Neuron (in vitro differentiated cells): ENCODE data around the gene PNKD.

Experiments used
- H2AFZ ChIP-seq: one replicate; pipeline ENCODE4 v1.6.1; 2013; ENCODE audit warnings: low read depth, mild to moderate bottlenecking, inconsistent platforms, low read length, moderate library complexity
- H3K27me3 ChIP-seq: one replicate; pipeline ENCODE4 v1.6.1; 2013; ENCODE audit warnings: low read length; ENCODE audit not compliant: insufficient read depth
- H3K36me3 ChIP-seq: one replicate; pipeline ENCODE4 v1.6.1; 2013; ENCODE audit warnings: low read length; ENCODE audit not compliant: insufficient read depth
- H3K4me1 ChIP-seq: one replicate; pipeline ENCODE4 v1.6.1; 2013; ENCODE audit warnings: low read length; ENCODE audit not compliant: insufficient read depth
- H3K4me3 ChIP-seq: 2 replicates; pipeline ENCODE4 v1.5.1; 2013; ENCODE audit warnings: mild to moderate bottlenecking, low read length, moderate library complexity
- H3K9me3 ChIP-seq: one replicate; pipeline ENCODE4 v1.6.1; 2013; ENCODE audit warnings: low read length

Gene PNKD

GRCh38 chr2:218367415-218368149, 97.3 kb downstream of the PNKD start:
- Histone ChIP-seq H3K4me3 (no peak overlapping the region), H3K27me3 (peaks cover 32% of the 10 kb centered on the region)

GRCh38 chr2:218368150-218368528, 97.8 kb downstream of the PNKD start:
- Histone ChIP-seq H3K36me3 (no peaks in the 10 kb centered on the region), H2AFZ (no peak overlapping the region), H3K4me3 (no peak overlapping the region), H3K27me3 (peaks cover 32% of the 10 kb centered on the region), H3K4me1 (no peaks in the 10 kb centered on the region), H3K9me3 (peaks cover 9% of the 10 kb centered on the region)

More at GRCh38 chr2:218367415-218368149, 97.3 kb downstream of the PNKD start:
- peaks cover 9% of the 10 kb centered on the region for H3K9me3 ChIP-seq
- no peaks in the 10 kb centered on the region for H3K4me1 ChIP-seq
- H3K36me3 ChIP-seq: no peaks in the 10 kb centered on the region
- H2AFZ ChIP-seq: no peak overlapping the region

GRCh38 chr2:218368621-218369153, 98.4 kb downstream of the PNKD start:
- Histone ChIP-seq H2AFZ (no peak overlapping the region), H3K27me3 (peaks cover 32% of the 10 kb centered on the region), H3K4me3 (no peak overlapping the region), H3K9me3 (peaks cover 9% of the 10 kb centered on the region), H3K4me1 (no peaks in the 10 kb centered on the region), H3K36me3 (no peaks in the 10 kb centered on the region)

- Histone ChIP-seq H3K4me3 (no peak overlapping the region), H3K4me1 (no peaks in the 10 kb centered on the region), H3K9me3 (peaks cover 9% of the 10 kb centered on the region), H2AFZ (no peak overlapping the region), H3K27me3 (peaks cover 34% of the 10 kb centered on the region), H3K36me3 (no peaks in the 10 kb centered on the region)
Observed at GRCh38 chr2:218369330-218369729, 99.0 kb downstream of the PNKD start.

- Histone ChIP-seq H3K27me3 (peaks cover 34% of the 10 kb centered on the region), H3K4me1 (no peaks in the 10 kb centered on the region), H2AFZ (no peak overlapping the region), H3K36me3 (no peaks in the 10 kb centered on the region), H3K4me3 (no peak overlapping the region), H3K9me3 (peaks cover 9% of the 10 kb centered on the region)
Observed at GRCh38 chr2:218370410-218371063, 100.2 kb downstream of the PNKD start.

GRCh38 chr2:218371983-218372350, 101.6 kb downstream of the PNKD start:
- Histone ChIP-seq H3K4me3 (no peak overlapping the region), H3K9me3 (peaks cover 4% of the 10 kb centered on the region), H3K4me1 (no peaks in the 10 kb centered on the region), H3K36me3 (no peaks in the 10 kb centered on the region), H2AFZ (no peak overlapping the region), H3K27me3 (peaks cover 28% of the 10 kb centered on the region)

GRCh38 chr2:218374795-218375194, 104.5 kb downstream of the PNKD start:
- Histone ChIP-seq H3K9me3 (no peaks in the 10 kb centered on the region), H2AFZ (no peak overlapping the region), H3K27me3 (peaks cover 10% of the 10 kb centered on the region), H3K4me3 (no peak overlapping the region), H3K36me3 (no peaks in the 10 kb centered on the region), H3K4me1 (no peaks in the 10 kb centered on the region)

- H2AFZ ChIP-seq: no peak overlapping the region
- no peaks in the 10 kb centered on the region for H3K36me3 ChIP-seq
- H3K4me3 ChIP-seq: no peak overlapping the region
- H3K27me3 ChIP-seq: peaks cover 8% of the 10 kb centered on the region
- no peaks in the 10 kb centered on the region for H3K4me1 ChIP-seq
- H3K9me3 ChIP-seq: no peaks in the 10 kb centered on the region
Observed at GRCh38 chr2:218375212-218375611, 104.9 kb downstream of the PNKD start.

- H2AFZ ChIP-seq: no peak overlapping the region
- no peaks in the 10 kb centered on the region for H3K36me3 ChIP-seq
- no peak overlapping the region for H3K4me3 ChIP-seq
- peaks cover 9% of the 10 kb centered on the region for H3K27me3 ChIP-seq
- H3K4me1 ChIP-seq: no peaks in the 10 kb centered on the region
- H3K9me3 ChIP-seq: no peaks in the 10 kb centered on the region
Observed at GRCh38 chr2:218378053-218378452, 107.7 kb downstream of the PNKD start.

- peaks cover 14% of the 10 kb centered on the region for H3K27me3 ChIP-seq
- H3K4me3 ChIP-seq: no peak within 1 kb of the TSS
- no peak within 1 kb of the TSS for H2AFZ ChIP-seq
- H3K4me1 ChIP-seq: no peaks in the 10 kb centered on the region
- no peaks in the 10 kb centered on the region for H3K36me3 ChIP-seq
- H3K9me3 ChIP-seq: no peaks in the 10 kb centered on the region
Observed at GRCh38 chr2:218381916-218382366, 111.6 kb downstream of the PNKD start, which contains the start of gene SLC11A1. Gene SLC11A1, plus strand, starts transcription at chr2:218382273. Its CDS starts 96 bp downstream, at chr2:218382369.

- H3K27me3 ChIP-seq: peaks cover 19% of the 10 kb centered on the region
- H3K36me3 ChIP-seq: no peaks in the 10 kb centered on the region
- H2AFZ ChIP-seq: no peak overlapping the region
- no peaks in the 10 kb centered on the region for H3K9me3 ChIP-seq
- no peak overlapping the region for H3K4me3 ChIP-seq
- H3K4me1 ChIP-seq: no peaks in the 10 kb centered on the region
Observed at GRCh38 chr2:218382785-218383184, 112.5 kb downstream of the PNKD start.

GRCh38 chr2:218383892-218384519, 113.7 kb downstream of the PNKD start:
- Histone ChIP-seq H3K4me1 (no peaks in the 10 kb centered on the region), H3K36me3 (no peaks in the 10 kb centered on the region), H3K4me3 (no peak overlapping the region), H2AFZ (no peak overlapping the region), H3K9me3 (no peaks in the 10 kb centered on the region), H3K27me3 (peaks cover 19% of the 10 kb centered on the region)

- no peaks in the 10 kb centered on the region for H3K36me3 ChIP-seq
- no peak overlapping the region for H2AFZ ChIP-seq
- no peaks in the 10 kb centered on the region for H3K9me3 ChIP-seq
- no peak overlapping the region for H3K4me3 ChIP-seq
- no peaks in the 10 kb centered on the region for H3K4me1 ChIP-seq
- H3K27me3 ChIP-seq: peaks cover 23% of the 10 kb centered on the region
Observed at GRCh38 chr2:218384975-218385374, 114.7 kb downstream of the PNKD start.
